Muscle of leg (tissue), 11 donors: ENCODE measurements around the gene LPGAT1. TPM values are rescaled to one million over a fixed set of nuclear protein-coding genes. Genes with fewer than 3 reads are reported as not detected.

Source experiments
- DNase-seq: peaks from one replicate; pipeline ENCODE4 v3.0.0; 2013
- H3K27ac ChIP-seq: one replicate; pipeline ENCODE4 v1.5.1; 2013; ENCODE audit warnings: mild to moderate bottlenecking, low read length, control low read depth
- H3K27me3 ChIP-seq: one replicate; pipeline ENCODE4 v1.6.1; 2013; ENCODE audit warnings: low read length; ENCODE audit not compliant: control insufficient read depth, insufficient read depth
- H3K36me3 ChIP-seq: one replicate; pipeline ENCODE4 v1.6.1; 2013; ENCODE audit warnings: low read length; ENCODE audit not compliant: control insufficient read depth, insufficient read depth
- H3K4me1 ChIP-seq: one replicate; pipeline ENCODE4 v1.6.1; 2013; ENCODE audit warnings: low read length; ENCODE audit not compliant: control insufficient read depth, insufficient read depth
- H3K4me3 ChIP-seq: one replicate; pipeline ENCODE4 v1.5.1; 2013; ENCODE audit warnings: low read length, control low read depth
- H3K9me3 ChIP-seq: replicated peaks from 2 replicates; pipeline ENCODE4 v1.6.1; 2013; ENCODE audit warnings: low read depth, low read length; ENCODE audit not compliant: control insufficient read depth
- WGBS: methylation state at CpG from one replicate; pipeline ENCODE4 v1.1.5; 2013; ENCODE audit warnings: missing lambda C conversion rate; ENCODE audit not compliant: insufficient coverage; 5-methylcytosine and 5-hydroxymethylcytosine counted together
- polyA plus RNA-seq, 8 donors: library from polyadenylated mRNA; unstranded; fragments of 120-200 nt; gene quantifications; one replicate each; pipeline versions ENCODE4 v1.2.1 to v1.2.3, GENCODE V29; 2013; ENCODE audit warnings: inconsistent platforms in 1 of 8, low replicate concordance in 1 of 8; ENCODE audit not compliant: insufficient read length in 8 of 8, insufficient read depth in 1 of 8
- total RNA-seq: library from RNA; stranded (reverse); fragments of 120-200 nt; gene quantifications from one replicate; pipeline ENCODE4 v1.2.4, GENCODE V29; 2013

Gene LPGAT1
- total and polyA plus RNA-seq, 9 donors: 14.0 to 23.1 (median 17.6) TPM

GRCh38 chr1:211749251-211749650 is 81.3 kb downstream of the LPGAT1 start:
- Histone ChIP-seq H3K27me3 (no peaks in the 10 kb centered on the region), H3K4me1 (no peaks in the 10 kb centered on the region), H3K27ac (no peak overlapping the region), H3K9me3 (no peaks in the 10 kb centered on the region), H3K4me3 (no peak overlapping the region), H3K36me3 (peaks cover 23% of the 10 kb centered on the region)
- no CpG with 5 or more reads among the region's 3 CpGs for WGBS
- no peak for DNase-seq

- no peak for DNase-seq
- Histone ChIP-seq H3K9me3 (no peaks in the 10 kb centered on the region), H3K36me3 (peaks cover 19% of the 10 kb centered on the region), H3K27me3 (no peaks in the 10 kb centered on the region), H3K27ac (no peak overlapping the region), H3K4me3 (no peak overlapping the region), H3K4me1 (no peaks in the 10 kb centered on the region)
- whole genome bisulfite sequencing: 67% methylated on average over 1 of the region's 3 CpGs
Observed at GRCh38 chr1:211748810-211749209, 81.8 kb downstream of the LPGAT1 start.

- no CpG with 5 or more reads among the region's 4 CpGs for WGBS
- no peaks in the 10 kb centered on the region for H3K36me3 ChIP-seq
- no peak for DNase-seq
- no peak overlapping the region for H3K27ac ChIP-seq
- H3K4me1 ChIP-seq: no peaks in the 10 kb centered on the region
- H3K4me3 ChIP-seq: no peak overlapping the region
- H3K27me3 ChIP-seq: no peaks in the 10 kb centered on the region
- no peaks in the 10 kb centered on the region for H3K9me3 ChIP-seq
Observed at GRCh38 chr1:211742889-211743529, 87.6 kb downstream of the LPGAT1 start.

- H3K27ac ChIP-seq: no peak overlapping the region
- H3K27me3 ChIP-seq: no peaks in the 10 kb centered on the region
- DNase-seq: no peak
- no peaks in the 10 kb centered on the region for H3K9me3 ChIP-seq
- H3K4me3 ChIP-seq: no peak overlapping the region
- H3K36me3 ChIP-seq: no peaks in the 10 kb centered on the region
- H3K4me1 ChIP-seq: no peaks in the 10 kb centered on the region
- WGBS: no CpG with 5 or more reads among the region's 1 CpG
Observed at GRCh38 chr1:211742272-211742671, 88.3 kb downstream of the LPGAT1 start.

GRCh38 chr1:211741788-211742187 is 88.8 kb downstream of the LPGAT1 start:
- H3K36me3 ChIP-seq: no peaks in the 10 kb centered on the region
- no peaks in the 10 kb centered on the region for H3K9me3 ChIP-seq
- no peak for DNase-seq
- H3K27ac ChIP-seq: no peak overlapping the region
- no peak overlapping the region for H3K4me3 ChIP-seq
- H3K4me1 ChIP-seq: no peaks in the 10 kb centered on the region
- no peaks in the 10 kb centered on the region for H3K27me3 ChIP-seq
- WGBS: no CpG with 5 or more reads among the region's 3 CpGs

- H3K27ac ChIP-seq: no peak overlapping the region
- WGBS: 100% methylated on average over 2 of the region's 9 CpGs
- H3K4me1 ChIP-seq: no peaks in the 10 kb centered on the region
- no peaks in the 10 kb centered on the region for H3K27me3 ChIP-seq
- no peaks in the 10 kb centered on the region for H3K36me3 ChIP-seq
- H3K4me3 ChIP-seq: no peak overlapping the region
- no peaks in the 10 kb centered on the region for H3K9me3 ChIP-seq
- DNase-seq: no peak
Observed at GRCh38 chr1:211741116-211741515, 89.4 kb downstream of the LPGAT1 start.

- DNase-seq: no peak
- Histone ChIP-seq H3K4me1 (no peaks in the 10 kb centered on the region), H3K36me3 (no peaks in the 10 kb centered on the region), H3K27ac (no peak overlapping the region), H3K4me3 (no peak overlapping the region), H3K9me3 (no peaks in the 10 kb centered on the region), H3K27me3 (no peaks in the 10 kb centered on the region)
- WGBS: 100% methylated on average over 1 of the region's 6 CpGs
Observed at GRCh38 chr1:211739671-211740411, 90.7 kb downstream of the LPGAT1 start.

- no peak overlapping the region for H3K27ac ChIP-seq
- no peak overlapping the region for H3K4me3 ChIP-seq
- DNase-seq: no peak
- WGBS: 69% methylated on average over 1 of the region's 2 CpGs
- no peaks in the 10 kb centered on the region for H3K36me3 ChIP-seq
- no peaks in the 10 kb centered on the region for H3K4me1 ChIP-seq
- no peaks in the 10 kb centered on the region for H3K27me3 ChIP-seq
- no peaks in the 10 kb centered on the region for H3K9me3 ChIP-seq
Observed at GRCh38 chr1:211738691-211739301, 91.8 kb downstream of the LPGAT1 start.

GRCh38 chr1:211738096-211738690 is 92.4 kb downstream of the LPGAT1 start:
- no peak overlapping the region for H3K4me3 ChIP-seq
- H3K27ac ChIP-seq: no peak overlapping the region
- 67% methylated on average over 1 of the region's 9 CpGs for WGBS
- H3K9me3 ChIP-seq: no peaks in the 10 kb centered on the region
- no peaks in the 10 kb centered on the region for H3K27me3 ChIP-seq
- H3K36me3 ChIP-seq: no peaks in the 10 kb centered on the region
- DNase-seq: no peak
- H3K4me1 ChIP-seq: no peaks in the 10 kb centered on the region
